ENCODE data around the gene NNAT. TPM values are rescaled to one million over a fixed set of nuclear protein-coding genes. Genes with fewer than 3 reads are reported as not detected.
A peak's percentile ranks its signal among the peaks of the same experiment; 100 is the strongest.

NNAT gene
- total and polyA plus RNA-seq, 2 of the 8 experiments (the other 6 are each of a cell fraction or from before 2014, with no cell fraction given), result 66.8 to 175 TPM

DNA sequence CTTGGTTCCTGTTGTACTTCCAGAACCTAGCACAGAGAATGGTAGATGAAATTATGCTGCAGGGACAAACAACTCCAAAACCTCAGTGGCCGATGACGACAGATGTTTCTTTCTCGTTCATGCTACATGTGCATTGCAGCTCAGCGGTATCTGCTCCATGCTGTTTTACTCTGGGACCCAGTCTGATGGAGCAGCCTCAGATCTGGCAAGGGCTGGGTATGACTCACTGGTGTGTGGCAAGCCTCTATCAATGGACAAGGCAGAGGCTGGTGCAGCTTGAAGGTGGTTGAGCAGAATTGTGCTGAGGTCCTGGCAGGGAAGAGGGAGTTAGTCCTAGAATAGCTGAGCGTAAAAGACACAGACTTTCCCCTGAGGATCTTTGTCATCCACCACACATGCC, 17.0 kb downstream of the NNAT start:
- H2AK5ac ChIP-seq (ENCODE audit: low read depth, low read length), result no peak overlapping the region
- peak overlapping the region; percentile 64; the same call in 1 of the 2 replicates for H2BK12ac ChIP-seq (ENCODE audit: low read depth, low read length)
- ChIA-PET POLR2A (ENCODE audit: partially characterized antibody) (no interaction called here), CTCF (ENCODE audit: partially characterized antibody) (interaction anchor here (0.6 to 2.0 kb wide), 5 partner anchors 26 to 342 kb away, joined by 3 to 15 read pairs (median 4); no protein-coding TSS in a partner anchor)
- H3K79me1 ChIP-seq (ENCODE audit: low read depth, low read length), result no peaks in the 10 kb centered on the region
- no peak overlapping the region for H4K8ac ChIP-seq (ENCODE audit: extremely low read depth, insufficient read depth, low read length)
- H3K27me3 ChIP-seq (replicated peaks in 1 of 4; ENCODE audit: control insufficient read depth in 3 of 4, extremely low read depth in 1 of 4, insufficient read depth in 3 of 4, low read length in 3 of 4), result no peaks in the 10 kb centered on the region
- no peak overlapping the region for H3K27ac ChIP-seq (ENCODE audit: low read depth, low read length)
- H2BK5ac ChIP-seq (ENCODE audit: low read depth, low read length), result no peak overlapping the region
- no peaks in the 10 kb centered on the region for H3K79me2 ChIP-seq (ENCODE audit: control insufficient read depth in 1 of 2, insufficient read depth in 2 of 2, low read length in 2 of 2)
- no peak for DNase-seq (ENCODE audit: low read depth in 1 of 2, low spot score in 2 of 2)
- H3K14ac ChIP-seq (ENCODE audit: insufficient read length), result no peak overlapping the region
- H4K91ac ChIP-seq (replicated peaks; ENCODE audit: insufficient read length, low read length), result no peak overlapping the region
- no peak for FAIRE-seq
- no peaks in the 10 kb centered on the region for H3K9me3 ChIP-seq (ENCODE audit: insufficient read depth in 2 of 2, low read depth in 1 of 2, low read length in 1 of 2)
- no peak overlapping the region for H3K56ac ChIP-seq (replicated peaks; ENCODE audit: insufficient read length, low read depth, low read length)
- H3K4me1 ChIP-seq (replicated peaks in 1 of 4; ENCODE audit: control insufficient read depth in 3 of 4, insufficient read depth in 4 of 4, low read length in 3 of 4), result no peaks in the 10 kb centered on the region
- H3K36me3 ChIP-seq (ENCODE audit: control insufficient read depth in 2 of 4, insufficient read depth in 4 of 4, low read length in 3 of 4), result no peaks in the 10 kb centered on the region
- H3K18ac ChIP-seq (ENCODE audit: extremely low read depth, low read length), result no peak overlapping the region
- no peak overlapping the region for H2BK15ac ChIP-seq (ENCODE audit: low read length)
- no peak overlapping the region for H2BK120ac ChIP-seq (replicated peaks; ENCODE audit: low read depth, low read length)
- H2AFZ ChIP-seq (ENCODE audit: low read length), result peak overlapping the region; percentile 24
- no peak overlapping the region for H3K23ac ChIP-seq (ENCODE audit: insufficient read length)
- no peaks in the 10 kb centered on the region for H3K23me2 ChIP-seq (ENCODE audit: low read depth, low read length)
- no peak overlapping the region for H3K9ac ChIP-seq (replicated peaks in 1 of 4; ENCODE audit: extremely low read depth in 1 of 4, low read depth in 3 of 4, low read length in 3 of 4)
- H4K20me1 ChIP-seq (replicated peaks in 1 of 2; ENCODE audit: control insufficient read depth in 1 of 2, insufficient read depth in 2 of 2, low read length in 2 of 2), result no peaks in the 10 kb centered on the region
- H3K4me3 ChIP-seq (ENCODE audit: extremely low read depth in 1 of 4, insufficient read depth in 2 of 4, low read depth in 3 of 4, low read length in 4 of 4), result no peak overlapping the region
- H2BK20ac ChIP-seq (ENCODE audit: low read length), result no peak overlapping the region
- WGBS, 2 experiments (ENCODE audit: extremely low coverage in 1 of 2, insufficient coverage in 1 of 2, insufficient read length in 1 of 2, insufficient replicate concordance in 2 of 2, low coverage in 1 of 2, low lambda C conversion rate in 2 of 2, missing lambda C conversion rate in 1 of 2), result 97% methylated on average over 5 of the region's 5 CpGs; no CpG with 5 or more reads in 1 of the 2 experiments
- H3K4ac ChIP-seq (replicated peaks; ENCODE audit: insufficient read length, low read depth, low read length), result no peak overlapping the region
- no peak overlapping the region for H4K5ac ChIP-seq (ENCODE audit: insufficient read length, low read depth, low read length)
- no peak overlapping the region for H3K4me2 ChIP-seq (ENCODE audit: insufficient read depth in 1 of 2, low read depth in 2 of 2, low read length in 2 of 2)
- no peak for TF ChIP-seq SIN3A (conservative IDR thresholded peaks at IDR 0.05 in 1 of 2, IDR thresholded peaks at IDR 0.05 in 1 of 2; ENCODE audit: low read depth in 1 of 2, low read length in 2 of 2)
- no peak for TF ChIP-seq NANOG (IDR thresholded peaks at IDR 0.05; ENCODE audit: insufficient read depth, low read depth, low read length, poor library complexity, severe bottlenecking)
